Astrocyte (in vitro differentiated cells and primary cell): ENCODE measurements around the gene TLR6. TPM values are rescaled to one million over a fixed set of nuclear protein-coding genes. Genes with fewer than 3 reads are reported as not detected.

Experiments used
- DNase-seq: peaks from one replicate; pipeline ENCODE4 v3.0.0-alpha.2; 2010; ENCODE audit warnings: low read depth
- FAIRE-seq: peaks from 2 replicates; lab custom pipeline; 2011; peaks lifted over from hg19 to GRCh38; lab: Jason Lieb, UNC
- H2AFZ ChIP-seq: 2 replicates; pipeline ENCODE4 v1.6.0; 2012; ENCODE audit warnings: low read depth, low read length, inconsistent platforms
- H3K27ac ChIP-seq: 2 replicates; pipeline ENCODE4 v1.5.1; 2011; ENCODE audit warnings: low read depth, low read length, inconsistent platforms
- H3K27me3 ChIP-seq: 2 replicates; pipeline ENCODE4 v1.6.0; 2011; ENCODE audit warnings: low read length, inconsistent platforms; ENCODE audit not compliant: insufficient read depth
- H3K36me3 ChIP-seq: 2 replicates; pipeline ENCODE4 v1.5.1; 2011; ENCODE audit warnings: low read length, inconsistent platforms; ENCODE audit not compliant: insufficient read depth
- H3K4me1 ChIP-seq: 2 replicates; pipeline ENCODE4 v1.5.1; 2011; ENCODE audit warnings: low read length, inconsistent platforms; ENCODE audit not compliant: insufficient read depth
- H3K4me2 ChIP-seq: 2 replicates; pipeline ENCODE4 v1.6.0; 2012; ENCODE audit warnings: low read length, inconsistent platforms
- H3K4me3 ChIP-seq: 2 replicates; pipeline ENCODE4 v1.5.1; 2011; ENCODE audit warnings: low read depth, mild to moderate bottlenecking, low read length, inconsistent platforms; ENCODE audit not compliant: insufficient read depth
- H3K79me2 ChIP-seq: 2 replicates; pipeline ENCODE4 v1.6.0; 2012; ENCODE audit warnings: mild to moderate bottlenecking, low read length, inconsistent platforms; ENCODE audit not compliant: insufficient read depth
- H3K9ac ChIP-seq: 2 replicates; pipeline ENCODE4 v1.6.0; 2012; ENCODE audit warnings: mild to moderate bottlenecking, low read length, inconsistent platforms
- H3K9me3 ChIP-seq: 2 replicates; pipeline ENCODE4 v1.5.1; 2012; ENCODE audit warnings: low read depth, mild to moderate bottlenecking, low read length, inconsistent platforms; ENCODE audit not compliant: insufficient read depth
- H4K20me1 ChIP-seq: 2 replicates; pipeline ENCODE4 v1.6.0; 2012; ENCODE audit warnings: low read length, inconsistent platforms; ENCODE audit not compliant: insufficient read depth
- H3K27ac Mint-ChIP-seq: one replicate; pipeline ENCODE4 v1.8.0; 2021; ENCODE audit warnings: mild to moderate bottlenecking, mixed read lengths; ENCODE audit not compliant: unreplicated experiment
- H3K27me3 Mint-ChIP-seq: one replicate; pipeline ENCODE4 v1.8.0; 2021; ENCODE audit warnings: low read depth, mixed read lengths; ENCODE audit not compliant: unreplicated experiment
- H3K36me3 Mint-ChIP-seq: one replicate; pipeline ENCODE4 v1.8.0; 2021; ENCODE audit warnings: low read depth, mixed read lengths; ENCODE audit not compliant: unreplicated experiment
- H3K4me1 Mint-ChIP-seq: one replicate; pipeline ENCODE4 v1.8.0; 2021; ENCODE audit warnings: low read depth, mixed read lengths; ENCODE audit not compliant: unreplicated experiment
- H3K4me3 Mint-ChIP-seq: one replicate; pipeline ENCODE4 v1.8.0; 2021; ENCODE audit warnings: mild to moderate bottlenecking, moderate library complexity, mixed read lengths; ENCODE audit not compliant: unreplicated experiment
- H3K9me3 Mint-ChIP-seq: one replicate; pipeline ENCODE4 v1.8.0; 2021; ENCODE audit warnings: mild to moderate bottlenecking, mixed read lengths; ENCODE audit not compliant: unreplicated experiment
- CTCF ChIP-seq: IDR thresholded peaks from 2 replicates; pipeline ENCODE4 v1.5.1; 2011; ENCODE audit warnings: low read depth, mild to moderate bottlenecking, inconsistent platforms, low read length, moderate library complexity; ENCODE audit not compliant: insufficient read depth
- EZH2 ChIP-seq: IDR thresholded peaks from 2 replicates; pipeline ENCODE4 v1.6.1; 2012; ENCODE audit warnings: mild to moderate bottlenecking, low read length, inconsistent platforms; ENCODE audit not compliant: insufficient read depth
- total RNA-seq: library from RNA; stranded (reverse); gene quantifications from 2 replicates; pipeline ENCODE4 v1.2.1, GENCODE V29; 2021

TLR6 gene
- total RNA-seq, 1 donor from 2014 or later, result 3.8 TPM

GRCh38 chr4:38787693-38788092, 68.9 kb downstream of the TLR6 start:
- Mint-ChIP-seq H3K27ac (no peak overlapping the region), H3K9me3 (no peaks in the 10 kb centered on the region), H3K36me3 (no peaks in the 10 kb centered on the region), H3K4me3 (no peak overlapping the region), H3K4me1 (no peaks in the 10 kb centered on the region), H3K27me3 (no peaks in the 10 kb centered on the region)
- no peak overlapping the region for H3K9ac ChIP-seq
- no peak for DNase-seq
- no peaks in the 10 kb centered on the region for H3K27me3 ChIP-seq
- FAIRE-seq, result no peak
- no peaks in the 10 kb centered on the region for H3K79me2 ChIP-seq
- H3K4me2 ChIP-seq, result no peak overlapping the region
- no peak overlapping the region for H3K4me3 ChIP-seq
- no peak for TF ChIP-seq CTCF
- no peak for TF ChIP-seq EZH2
- H3K27ac ChIP-seq, result no peak overlapping the region
- H4K20me1 ChIP-seq, result no peaks in the 10 kb centered on the region
- no peaks in the 10 kb centered on the region for H3K9me3 ChIP-seq
- H3K36me3 ChIP-seq, result no peaks in the 10 kb centered on the region
- H2AFZ ChIP-seq, result no peak overlapping the region
- H3K4me1 ChIP-seq, result no peaks in the 10 kb centered on the region

- Mint-ChIP-seq H3K4me3 (no peak overlapping the region), H3K27me3 (no peaks in the 10 kb centered on the region), H3K27ac (no peak overlapping the region), H3K9me3 (no peaks in the 10 kb centered on the region), H3K4me1 (no peaks in the 10 kb centered on the region), H3K36me3 (no peaks in the 10 kb centered on the region)
- Histone ChIP-seq H3K4me3 (no peak overlapping the region), H3K79me2 (no peaks in the 10 kb centered on the region), H3K4me1 (no peaks in the 10 kb centered on the region), H3K9me3 (no peaks in the 10 kb centered on the region), H3K4me2 (no peak overlapping the region), H3K27ac (no peak overlapping the region), H2AFZ (no peak overlapping the region), H3K27me3 (no peaks in the 10 kb centered on the region), H3K36me3 (no peaks in the 10 kb centered on the region), H4K20me1 (no peaks in the 10 kb centered on the region), H3K9ac (no peak overlapping the region)
- no peak for TF ChIP-seq CTCF
- TF ChIP-seq EZH2, result no peak
- FAIRE-seq, result no peak
- no peak for DNase-seq
Observed at GRCh38 chr4:38785901-38786402, 70.7 kb downstream of the TLR6 start.

DNA sequence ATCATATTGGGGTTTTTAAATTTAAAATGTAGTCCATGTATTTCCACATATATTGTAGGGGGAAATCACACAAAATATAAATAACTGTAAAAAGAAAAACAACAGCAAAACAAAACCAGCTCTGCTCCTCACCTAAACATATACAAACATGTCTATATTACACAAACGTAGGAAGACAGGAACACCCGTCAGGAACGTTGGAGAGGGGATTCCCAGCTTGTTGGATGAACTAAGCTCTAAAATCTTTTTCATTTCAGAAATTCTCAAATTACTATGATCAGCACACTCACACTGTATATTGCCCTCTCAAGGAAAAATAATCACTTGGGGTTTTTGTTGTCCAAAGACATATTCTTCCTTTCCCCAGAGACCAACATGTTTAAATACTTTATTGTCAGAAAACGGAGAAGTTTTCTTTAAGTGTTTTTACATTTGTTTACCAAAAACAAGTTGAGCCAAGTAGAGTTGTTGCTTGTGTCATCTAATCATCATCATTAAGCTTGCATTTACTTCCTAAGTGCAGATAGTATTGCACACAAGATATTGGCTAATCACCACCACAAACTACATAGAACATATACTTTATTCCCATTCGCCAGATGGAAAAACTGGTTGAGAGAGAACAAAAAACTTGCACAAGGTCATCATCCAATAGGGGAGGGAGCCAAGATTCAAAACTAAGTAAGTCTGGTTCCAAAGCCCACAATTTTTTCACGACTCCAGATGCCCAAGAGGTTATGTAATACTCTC, 71.4 kb downstream of the TLR6 start:
- TF ChIP-seq CTCF (no peak), EZH2 (no peak)
- Histone ChIP-seq H3K9me3 (no peaks in the 10 kb centered on the region), H2AFZ (no peak overlapping the region), H3K27me3 (no peaks in the 10 kb centered on the region), H3K4me3 (no peak overlapping the region), H4K20me1 (no peaks in the 10 kb centered on the region), H3K4me2 (no peak overlapping the region), H3K27ac (no peak overlapping the region), H3K4me1 (no peaks in the 10 kb centered on the region), H3K9ac (no peak overlapping the region), H3K79me2 (no peaks in the 10 kb centered on the region), H3K36me3 (no peaks in the 10 kb centered on the region)
- Mint-ChIP-seq H3K27me3 (no peaks in the 10 kb centered on the region), H3K4me1 (no peaks in the 10 kb centered on the region), H3K9me3 (no peaks in the 10 kb centered on the region), H3K27ac (no peak overlapping the region), H3K4me3 (no peak overlapping the region), H3K36me3 (no peaks in the 10 kb centered on the region)
- FAIRE-seq (no peak), DNase-seq (no peak)
